Chondrocyte (in vitro differentiated cells): ENCODE measurements around the gene AKAP13. TPM values are rescaled to one million over a fixed set of nuclear protein-coding genes. Genes with fewer than 3 reads are reported as not detected.

Experiments used
- DNase-seq: peaks from one replicate; pipeline ENCODE4 v3.0.0; 2021; ENCODE audit warnings: mixed read lengths, low spot score
- H3K27ac Mint-ChIP-seq: one replicate; pipeline ENCODE4 v1.8.0; 2021; ENCODE audit warnings: mild to moderate bottlenecking, moderate library complexity, mixed read lengths; ENCODE audit not compliant: unreplicated experiment
- H3K27me3 Mint-ChIP-seq: 2 replicates; pipeline ENCODE4 v1.8.0; 2021; ENCODE audit warnings: low read depth, mixed read lengths
- H3K36me3 Mint-ChIP-seq: 2 replicates; pipeline ENCODE4 v1.8.0; 2021; ENCODE audit warnings: low read depth, mixed read lengths
- H3K4me1 Mint-ChIP-seq: 2 replicates; pipeline ENCODE4 v1.8.0; 2021; ENCODE audit warnings: low read depth, mild to moderate bottlenecking, mixed read lengths
- H3K4me3 Mint-ChIP-seq: one replicate; pipeline ENCODE4 v1.8.0; 2021; ENCODE audit warnings: mild to moderate bottlenecking, moderate library complexity, mixed read lengths; ENCODE audit not compliant: unreplicated experiment
- H3K9me3 Mint-ChIP-seq: 2 replicates; pipeline ENCODE4 v1.8.0; 2021; ENCODE audit warnings: low read depth, mixed read lengths
- CTCF ChIP-seq: fragments of 200-600 bp; sonication (generic); IDR thresholded peaks from 2 replicates; pipeline ENCODE4 v1.5.0; 2021; ENCODE audit warnings: antibody characterized with exemption, mild to moderate bottlenecking, moderate library complexity
- total RNA-seq: library from RNA; stranded (reverse); gene quantifications from 3 replicates; pipeline ENCODE4 v1.2.1, GENCODE V29; 2021

The AKAP13 gene
- total RNA-seq, 1 donor from 2014 or later = 80.6 TPM

GRCh38 chr15:85539491-85539890 is 159.1 kb downstream of the AKAP13 start:
- no peak for TF ChIP-seq CTCF
- Mint-ChIP-seq H3K27ac (no peak overlapping the region), H3K36me3 (peaks cover 5% of the 10 kb centered on the region), H3K27me3 (no peaks in the 10 kb centered on the region), H3K4me3 (no peak overlapping the region), H3K4me1 (peaks cover 36% of the 10 kb centered on the region), H3K9me3 (no peaks in the 10 kb centered on the region)
- no peak for DNase-seq

GRCh38 chr15:85540085-85540797 is 159.8 kb downstream of the AKAP13 start:
- H3K4me1 Mint-ChIP-seq = peaks cover 43% of the 10 kb centered on the region

GRCh38 chr15:85541744-85542143 is 161.3 kb downstream of the AKAP13 start:
- no peak for DNase-seq
- H3K4me1 Mint-ChIP-seq = peaks cover 45% of the 10 kb centered on the region
- H3K4me3 Mint-ChIP-seq = no peak overlapping the region
- H3K9me3 Mint-ChIP-seq = no peaks in the 10 kb centered on the region
- no peak for TF ChIP-seq CTCF
- H3K27me3 Mint-ChIP-seq = no peaks in the 10 kb centered on the region
- H3K27ac Mint-ChIP-seq = no peak overlapping the region
- H3K36me3 Mint-ChIP-seq = peaks cover 4% of the 10 kb centered on the region

More at GRCh38 chr15:85540085-85540797, 159.8 kb downstream of the AKAP13 start:
- no peaks in the 10 kb centered on the region for H3K27me3 Mint-ChIP-seq
- H3K9me3 Mint-ChIP-seq = no peaks in the 10 kb centered on the region
- no peak for DNase-seq
- peaks cover 4% of the 10 kb centered on the region for H3K36me3 Mint-ChIP-seq
- H3K4me3 Mint-ChIP-seq = no peak overlapping the region
- TF ChIP-seq CTCF = no peak
- no peak overlapping the region for H3K27ac Mint-ChIP-seq

- H3K27ac Mint-ChIP-seq = peak overlapping the region; percentile 34
- H3K9me3 Mint-ChIP-seq = no peaks in the 10 kb centered on the region
- no peaks in the 10 kb centered on the region for H3K27me3 Mint-ChIP-seq
- peaks cover 50% of the 10 kb centered on the region for H3K4me1 Mint-ChIP-seq
- peaks cover 4% of the 10 kb centered on the region for H3K36me3 Mint-ChIP-seq
- H3K4me3 Mint-ChIP-seq = no peak overlapping the region
- no peak for DNase-seq
- no peak for TF ChIP-seq CTCF
Observed at GRCh38 chr15:85542488-85542887, 162.1 kb downstream of the AKAP13 start.

- Mint-ChIP-seq H3K4me3 (no peak overlapping the region), H3K4me1 (peaks cover 53% of the 10 kb centered on the region), H3K9me3 (no peaks in the 10 kb centered on the region), H3K36me3 (peaks cover 4% of the 10 kb centered on the region), H3K27me3 (no peaks in the 10 kb centered on the region), H3K27ac (no peak overlapping the region)
- no peak for TF ChIP-seq CTCF
- DNase-seq = no peak
Observed at GRCh38 chr15:85542895-85543331, 162.5 kb downstream of the AKAP13 start.
